Limb (tissue), 2 donors: ENCODE data around the gene CD83.
A peak's percentile ranks its signal among the peaks of the same experiment; 100 is the strongest.
"Not testable (repeated sequence)": the region's sequence is repeated elsewhere in the genome, so short reads cannot be mapped to it uniquely, and the experiment has no call there.

Source experiments
- DNase-seq, 2 donors: peaks; one replicate each; pipeline ENCODE4 v3.0.0-alpha.2; 2016; ENCODE audit errors: extremely low spot score in 2 of 2

CD83 gene, protein sequence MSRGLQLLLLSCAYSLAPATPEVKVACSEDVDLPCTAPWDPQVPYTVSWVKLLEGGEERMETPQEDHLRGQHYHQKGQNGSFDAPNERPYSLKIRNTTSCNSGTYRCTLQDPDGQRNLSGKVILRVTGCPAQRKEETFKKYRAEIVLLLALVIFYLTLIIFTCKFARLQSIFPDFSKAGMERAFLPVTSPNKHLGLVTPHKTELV

DNA sequence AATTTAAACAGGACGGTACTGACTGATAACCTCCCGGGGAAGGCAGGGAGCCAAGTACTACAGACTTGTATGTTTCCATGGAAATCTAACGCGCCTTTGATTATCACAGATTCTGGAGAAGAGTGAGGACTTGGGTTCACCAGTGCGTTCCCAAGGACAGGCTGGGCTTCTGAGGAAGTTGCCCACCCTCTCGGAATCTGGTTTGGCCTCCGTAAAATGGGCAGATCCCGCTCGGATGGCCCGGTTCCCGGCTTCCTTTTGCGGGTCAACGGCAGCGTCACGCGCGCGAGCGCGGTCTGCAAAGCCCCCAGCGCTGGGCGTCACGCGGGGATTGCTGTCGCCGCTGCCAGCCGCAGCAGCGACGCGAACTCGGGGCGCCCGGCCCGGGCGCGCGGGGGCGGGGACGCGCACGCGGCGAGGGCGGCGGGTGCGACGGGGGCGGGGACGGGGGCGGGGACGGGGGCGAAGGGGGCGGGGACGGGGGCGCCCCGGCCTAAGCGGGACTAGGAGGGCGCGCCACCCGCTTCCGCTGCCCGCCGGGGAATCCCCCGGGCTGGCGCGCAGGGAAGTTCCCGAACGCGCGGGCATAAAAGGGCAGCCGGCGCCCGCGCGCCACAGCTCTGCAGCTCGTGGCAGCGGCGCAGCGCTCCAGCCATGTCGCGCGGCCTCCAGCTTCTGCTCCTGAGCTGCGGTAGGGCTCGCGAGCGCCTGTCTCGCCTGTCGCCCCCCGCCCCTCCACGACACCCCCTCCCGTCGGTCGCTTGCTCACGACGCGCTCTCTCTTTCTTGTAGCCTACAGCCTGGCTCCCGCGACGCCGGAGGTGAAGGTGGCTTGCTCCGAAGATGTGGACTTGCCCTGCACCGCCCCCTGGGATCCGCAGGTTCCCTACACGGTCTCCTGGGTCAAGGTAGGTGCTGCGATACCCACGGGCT, at the start of gene CD83:
CD83 (plus strand) TSS at position 615 of the 933 bp plus-strand sequence; CDS start at position 655, 40 bp downstream.
- peak in 1 of 2 donors; percentile 79 for DNase-seq

DNA sequence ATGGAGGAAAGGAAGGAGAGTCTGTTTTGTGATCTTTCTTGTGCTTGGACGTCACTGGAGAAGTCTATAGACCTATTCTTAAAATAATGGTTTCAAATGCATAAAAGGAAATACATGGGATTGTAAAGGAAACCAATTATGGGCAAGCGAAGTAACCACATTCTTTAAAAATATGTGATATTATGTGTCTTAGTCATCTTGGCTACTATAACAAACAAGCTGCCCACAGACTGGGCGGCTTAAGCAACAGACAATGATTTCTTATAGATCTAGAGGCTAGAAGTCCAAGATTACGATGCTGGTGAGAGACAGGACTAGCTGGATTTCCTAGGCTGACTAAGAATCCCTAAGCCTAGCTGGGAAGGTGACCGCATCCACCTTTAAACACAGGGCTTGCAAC, 49.4 kb upstream of the CD83 start:
- DNase-seq: no peak

DNA sequence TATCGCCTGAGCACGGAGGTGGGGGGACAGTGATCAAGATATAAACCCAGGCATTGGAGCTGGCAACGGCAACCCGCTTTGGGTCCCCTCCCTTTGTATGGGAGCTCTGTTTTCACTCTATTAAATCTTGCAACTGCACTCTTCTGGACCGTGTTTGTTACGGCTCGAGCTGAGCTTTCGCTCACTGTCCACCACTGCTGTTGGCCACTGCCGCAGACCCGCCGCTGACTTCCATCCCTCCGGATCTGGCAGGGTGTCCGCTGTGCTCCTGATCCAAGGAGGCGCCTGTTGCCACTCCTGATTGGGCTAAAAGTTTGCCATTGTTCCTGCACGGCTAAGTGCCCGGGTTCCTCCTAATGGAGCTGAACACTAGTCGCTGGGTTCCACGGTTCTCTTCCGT, 48.9 kb upstream of the CD83 start:
- DNase-seq: no peak

DNA sequence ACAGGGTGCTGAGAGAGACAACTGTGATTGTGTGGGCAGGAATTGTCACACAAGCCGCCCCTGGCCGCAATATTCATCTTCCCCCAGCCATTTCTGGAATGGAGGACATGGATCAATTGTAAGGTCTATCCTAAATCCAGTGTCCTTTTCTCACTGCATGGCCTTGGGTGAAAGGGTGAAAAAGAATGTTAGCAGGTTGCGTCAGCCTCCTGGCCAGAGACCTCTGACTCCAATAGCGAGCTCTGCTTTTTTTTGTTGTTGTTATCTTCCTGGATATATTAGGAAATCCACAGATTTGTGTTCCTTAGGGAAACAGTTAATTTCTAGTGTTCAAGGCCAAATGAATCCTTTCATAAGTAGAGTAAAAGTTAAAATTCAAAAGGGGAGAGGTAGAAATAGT, 47.1 kb upstream of the CD83 start:
- no peak for DNase-seq

DNA sequence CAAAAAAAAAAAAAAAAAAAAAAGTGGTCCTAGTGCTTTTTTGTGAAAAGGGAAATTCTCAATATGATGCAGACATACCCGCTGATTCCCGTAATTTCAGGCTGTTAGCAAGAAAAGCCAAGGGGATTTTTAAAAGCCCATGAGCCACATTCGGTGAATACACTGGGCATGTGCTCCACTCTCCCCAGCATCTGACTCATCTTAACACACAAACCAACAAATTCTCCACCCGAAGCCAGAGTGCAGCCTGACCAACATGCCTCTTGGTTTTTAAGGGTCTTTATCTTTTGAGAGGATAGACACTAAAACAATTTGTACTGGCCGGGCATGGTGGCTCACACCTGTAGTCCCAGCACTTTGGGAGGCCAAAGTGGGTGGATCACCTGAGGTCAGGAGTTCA, 45.5 kb upstream of the CD83 start:
- DNase-seq: no peak

DNA sequence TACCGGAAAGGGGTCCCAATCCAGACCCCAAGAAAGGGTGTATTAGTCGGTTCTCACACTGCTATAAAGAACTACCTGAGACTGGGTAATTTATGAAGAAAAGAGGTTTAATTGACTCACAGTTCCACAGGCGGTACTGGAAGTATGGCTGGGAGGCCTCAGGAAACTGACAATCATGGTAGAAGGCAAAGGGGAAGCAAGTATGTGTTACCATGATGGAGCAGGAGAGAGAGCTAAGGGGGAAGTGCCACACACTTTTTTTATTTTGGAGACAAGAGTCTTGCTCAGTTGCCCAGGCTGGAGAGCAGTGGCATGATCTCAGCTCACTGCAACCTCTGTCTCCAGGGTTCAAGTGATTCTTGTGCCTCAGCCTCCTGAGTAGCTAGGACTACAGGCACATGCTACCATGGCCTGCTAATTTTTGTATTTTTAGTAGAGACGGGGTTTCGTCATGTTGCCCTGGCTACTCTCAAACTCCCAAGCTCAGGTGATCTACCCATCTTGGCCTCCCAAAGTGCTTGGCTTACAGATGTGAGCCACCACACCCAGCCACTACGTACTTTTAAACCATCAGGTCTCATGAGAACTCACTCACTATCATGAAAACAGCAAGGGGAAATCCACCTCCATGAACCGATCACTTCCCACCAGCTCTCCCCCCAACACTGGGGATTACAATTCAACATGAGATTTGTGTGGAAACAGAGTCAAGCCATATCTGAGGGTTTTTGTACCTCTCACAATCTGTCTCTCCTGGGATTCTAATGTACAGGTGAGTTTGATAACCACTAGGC, 43.8 kb upstream of the CD83 start:
- not testable (repeated sequence) for DNase-seq

DNA sequence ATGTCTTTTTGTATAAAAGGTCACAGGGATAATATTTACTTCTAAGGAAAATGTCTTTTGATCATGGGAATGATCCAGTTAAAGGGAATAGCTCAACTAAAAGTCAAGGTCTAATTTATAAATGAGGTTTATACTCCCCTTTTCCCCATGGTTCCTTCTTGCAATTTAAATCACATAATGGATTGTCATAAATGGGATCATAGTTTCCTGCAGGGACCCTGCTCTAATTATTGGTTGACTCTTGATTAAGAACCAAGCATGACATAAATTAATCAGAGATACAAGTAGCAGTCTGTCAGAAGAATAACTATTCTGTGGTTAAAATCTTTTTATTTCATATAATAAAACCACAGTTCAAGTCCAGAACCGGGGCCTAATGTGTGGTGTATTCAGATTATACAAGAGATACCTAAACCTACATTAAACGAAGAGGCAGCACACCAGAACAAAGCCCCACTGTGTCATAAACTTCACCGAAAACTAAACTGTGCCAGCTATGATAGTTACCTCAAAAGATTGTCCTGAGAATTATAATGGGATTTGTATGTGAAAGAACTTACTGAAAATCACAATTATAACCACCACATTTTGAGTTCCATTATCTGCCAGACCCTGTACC, 43.0 kb upstream of the CD83 start:
- DNase-seq: no peak

DNA sequence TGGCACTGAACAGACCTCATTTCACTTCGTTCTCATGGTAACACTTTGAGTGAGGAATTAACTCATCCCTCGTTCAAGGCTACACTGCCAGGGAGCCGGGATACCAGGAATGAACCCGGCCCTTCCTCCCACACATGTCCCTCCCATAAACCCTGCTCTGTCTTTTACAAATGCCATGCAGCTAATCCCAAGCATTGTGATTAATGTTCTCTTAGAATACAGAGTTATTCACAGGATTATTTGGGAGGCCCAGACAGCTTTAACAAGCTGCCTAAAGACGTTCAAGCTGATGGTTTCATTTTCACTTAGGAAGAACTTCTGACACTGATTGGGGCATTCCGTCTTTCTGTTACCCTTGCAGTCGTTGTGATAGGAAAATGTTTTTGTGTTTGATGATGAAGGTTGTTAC, 42.5 kb upstream of the CD83 start:
- DNase-seq: no peak

DNA sequence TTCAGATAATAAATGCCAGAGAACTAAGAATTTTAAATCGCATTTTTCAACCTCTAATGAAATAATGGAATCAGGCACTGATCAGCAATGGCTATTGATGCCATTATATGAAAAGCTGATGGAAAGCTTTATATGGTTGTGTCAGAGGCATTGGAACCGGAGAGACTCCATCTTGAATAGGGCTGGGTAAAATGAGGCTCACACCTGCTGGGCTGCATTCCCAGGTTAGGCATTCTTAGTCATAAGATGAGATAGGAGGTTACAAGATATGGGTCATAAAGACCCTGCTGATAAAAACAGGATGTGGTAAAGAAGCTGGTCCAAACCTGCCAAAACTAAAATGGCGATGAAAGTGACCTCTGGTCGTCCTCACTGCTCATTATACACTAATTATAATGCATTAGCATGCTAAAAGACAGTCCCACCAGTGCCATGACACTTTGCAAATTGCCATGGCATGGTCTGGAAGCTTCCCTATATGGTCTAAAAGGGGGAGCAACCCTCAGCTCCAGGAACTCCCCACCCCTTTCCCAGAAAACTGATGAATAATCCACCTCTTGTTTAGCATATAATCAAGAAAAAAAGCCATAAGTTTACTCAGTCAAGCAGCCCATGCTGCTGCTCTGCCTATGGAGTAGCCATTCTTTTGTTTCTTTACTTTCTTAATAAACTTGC, 40.2 kb upstream of the CD83 start:
- no peak for DNase-seq

DNA sequence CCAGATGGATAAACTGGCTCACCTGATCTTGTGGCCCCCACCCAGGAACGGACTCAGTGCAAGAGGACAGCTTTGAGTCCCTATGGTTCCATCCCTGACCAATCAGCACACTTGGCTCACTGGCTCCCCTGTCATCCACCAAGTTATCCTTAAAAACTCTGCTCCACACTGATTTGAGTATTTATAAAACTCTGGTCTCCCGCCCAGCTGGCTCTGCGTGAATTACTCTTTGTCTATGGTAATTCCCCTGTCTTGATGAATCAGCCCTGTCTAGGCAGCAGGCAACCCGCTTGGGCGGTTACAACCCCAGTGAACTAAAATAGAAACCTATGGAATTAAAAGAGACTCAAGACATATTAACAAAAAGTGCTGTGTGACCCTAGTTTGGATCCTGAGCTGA, 38.1 kb upstream of the CD83 start:
- peak in 1 of 2 donors; percentile 20 for DNase-seq

DNA sequence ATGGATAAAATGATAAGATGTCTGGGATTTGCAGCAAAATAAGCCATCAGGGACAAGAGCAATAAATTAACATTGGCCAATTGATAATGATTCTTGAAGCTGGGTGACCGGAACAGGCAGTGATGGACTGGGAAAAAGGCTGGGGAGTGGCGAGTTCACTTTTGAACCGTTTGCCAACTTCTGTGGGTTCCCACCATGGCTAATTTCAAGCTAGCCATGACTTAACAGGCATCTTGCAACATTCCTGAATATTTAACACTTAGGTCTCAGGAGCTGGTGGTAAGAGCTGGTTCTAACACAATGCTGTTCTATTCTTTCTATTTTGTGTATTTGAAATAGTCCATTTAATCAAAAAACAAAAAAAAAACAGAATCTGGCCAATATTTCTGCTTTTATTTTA, 37.6 kb upstream of the CD83 start:
- no peak for DNase-seq

DNA sequence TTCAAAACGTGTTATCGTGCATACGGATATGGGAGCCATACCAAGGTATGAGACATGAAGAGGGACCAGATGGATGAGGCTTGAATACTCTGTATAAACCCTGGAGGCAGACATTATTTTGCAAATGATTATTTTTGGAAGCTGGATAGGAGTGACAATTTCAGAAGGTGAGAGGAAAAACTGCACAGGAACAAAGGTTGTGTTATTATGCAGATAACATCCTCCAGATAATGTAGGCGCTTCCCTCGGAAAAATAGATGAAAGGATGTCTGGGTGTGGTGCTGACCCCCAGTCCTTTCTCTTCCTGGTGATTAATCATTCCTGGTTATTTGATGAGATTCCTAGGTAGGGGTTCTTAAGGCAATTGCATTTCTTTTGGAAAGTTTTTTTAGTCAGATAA, 36.4 kb upstream of the CD83 start:
- DNase-seq: no peak

DNA sequence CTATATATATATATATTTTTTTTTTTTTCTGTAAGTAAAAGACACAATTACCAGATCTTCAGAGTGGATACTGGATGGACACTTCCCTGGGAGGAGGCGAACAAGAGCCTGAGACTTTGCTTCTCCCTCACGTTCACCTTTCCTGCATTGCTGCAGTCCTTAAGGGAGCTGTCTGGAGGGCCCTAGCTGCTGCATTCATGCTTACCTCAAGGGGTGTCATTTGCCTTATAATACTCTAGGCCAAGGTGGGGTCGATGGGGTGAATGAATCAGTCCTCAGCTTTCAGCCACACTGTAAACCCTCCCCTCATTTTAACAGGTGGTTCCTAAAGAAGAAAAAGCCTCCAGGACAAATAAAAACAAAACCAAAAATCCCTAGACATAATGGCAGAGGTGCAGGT, 34.8 kb upstream of the CD83 start:
- DNase-seq: no peak

DNA sequence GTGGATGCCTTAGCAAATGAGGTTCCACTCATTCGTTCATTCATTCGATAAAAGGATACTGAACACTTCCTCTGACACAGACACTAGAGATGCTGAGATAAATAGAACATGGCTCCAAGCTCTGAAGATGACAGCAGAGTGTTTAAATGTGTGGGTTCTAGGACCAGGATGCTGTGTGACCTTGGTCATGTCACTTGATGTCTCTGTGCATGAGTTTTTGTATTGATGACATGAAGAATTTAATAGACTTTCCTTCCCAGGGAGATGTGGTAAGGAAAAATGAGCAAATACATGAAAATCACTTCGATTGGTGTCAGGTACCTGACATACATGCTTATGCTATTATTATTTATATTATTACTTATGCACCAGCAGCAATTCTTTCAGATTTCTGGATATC, 34.3 kb upstream of the CD83 start:
- no peak for DNase-seq

DNA sequence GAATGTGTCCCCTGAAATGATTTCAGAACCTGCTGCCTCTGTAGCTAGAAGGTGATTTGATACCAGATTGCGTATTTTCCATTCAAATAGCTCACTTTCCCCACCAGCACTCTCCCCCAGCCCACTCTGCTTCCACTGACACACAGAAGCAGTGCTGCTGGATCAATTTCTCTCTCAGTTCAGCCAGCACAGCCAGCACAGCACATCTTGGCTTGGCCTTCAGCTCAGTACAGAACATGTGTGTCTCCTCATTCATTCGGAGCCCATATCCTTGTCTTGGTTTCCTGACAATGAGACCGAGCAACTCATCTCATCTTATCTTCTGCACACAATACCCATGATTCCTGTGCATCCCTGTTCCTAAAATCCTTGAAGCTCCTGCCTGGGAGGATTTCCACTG, 33.8 kb upstream of the CD83 start:
- DNase-seq: no peak

DNA sequence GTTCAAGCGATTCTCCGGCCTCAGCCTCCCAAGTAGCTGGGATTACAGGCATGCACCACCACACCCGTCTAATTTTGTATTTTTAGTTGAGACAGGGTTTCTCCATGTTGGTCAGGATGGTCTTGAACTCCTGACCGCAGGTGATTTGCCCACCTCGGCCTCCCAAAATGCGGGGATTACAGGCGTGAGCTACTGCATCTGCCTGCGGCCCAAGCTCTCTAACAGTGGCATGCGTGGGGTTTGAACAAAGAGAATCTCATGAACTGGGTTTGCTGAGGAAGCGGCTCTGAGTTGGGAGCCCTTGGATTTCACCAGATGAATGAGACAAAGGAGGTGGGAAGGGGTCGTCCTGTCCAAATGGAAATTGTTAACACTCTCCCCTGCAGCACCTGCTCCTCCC, 33.2 kb upstream of the CD83 start:
- DNase-seq: no peak

DNA sequence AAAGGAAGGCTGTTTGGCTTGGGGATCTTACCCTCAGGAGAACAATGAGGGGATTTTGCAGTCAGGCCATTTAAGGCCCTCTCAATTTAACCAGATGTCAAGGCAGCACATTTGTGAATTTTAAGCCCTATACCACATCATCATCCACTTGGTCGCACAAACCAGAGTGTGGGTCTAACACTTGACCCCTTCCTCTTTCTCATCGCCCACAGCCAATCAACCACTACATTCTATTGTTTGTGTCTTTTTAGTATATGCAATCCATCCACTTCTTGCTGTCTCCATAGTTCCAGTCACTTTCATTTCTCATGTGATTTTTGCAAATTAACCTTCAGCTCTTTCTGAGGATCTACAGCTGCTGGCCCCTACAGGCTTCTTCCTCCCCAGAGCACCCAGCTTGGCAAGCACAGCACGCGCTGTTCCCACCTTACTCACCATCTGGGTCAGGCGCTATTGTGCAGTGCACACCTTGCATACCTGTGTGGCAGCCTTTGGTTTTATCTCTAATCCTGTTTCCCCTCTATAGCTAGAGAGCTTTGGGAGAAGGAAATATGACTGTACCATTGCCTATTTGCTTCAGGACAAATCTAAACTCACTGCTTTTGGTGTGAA, 32.3 kb upstream of the CD83 start:
- no peak for DNase-seq

DNA sequence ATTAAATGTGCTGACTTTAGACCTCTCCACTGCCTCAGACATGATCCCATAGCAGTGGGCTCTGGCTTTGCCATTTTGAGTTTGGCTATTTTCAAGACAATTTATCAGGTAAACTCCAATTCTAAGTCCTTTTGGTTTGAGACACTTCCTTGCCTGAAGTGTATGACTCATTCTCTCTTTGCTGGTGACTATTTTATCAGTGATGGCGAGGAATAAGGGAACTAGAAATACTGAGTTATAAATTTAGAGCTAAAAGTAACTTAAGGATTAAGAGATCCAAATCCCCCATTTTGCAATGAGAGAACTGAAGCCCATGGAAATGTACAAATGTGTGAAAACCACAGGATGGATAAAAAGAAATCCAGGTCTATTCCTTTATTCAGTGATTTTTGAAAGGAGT, 30.9 kb upstream of the CD83 start:
- DNase-seq: no peak

DNA sequence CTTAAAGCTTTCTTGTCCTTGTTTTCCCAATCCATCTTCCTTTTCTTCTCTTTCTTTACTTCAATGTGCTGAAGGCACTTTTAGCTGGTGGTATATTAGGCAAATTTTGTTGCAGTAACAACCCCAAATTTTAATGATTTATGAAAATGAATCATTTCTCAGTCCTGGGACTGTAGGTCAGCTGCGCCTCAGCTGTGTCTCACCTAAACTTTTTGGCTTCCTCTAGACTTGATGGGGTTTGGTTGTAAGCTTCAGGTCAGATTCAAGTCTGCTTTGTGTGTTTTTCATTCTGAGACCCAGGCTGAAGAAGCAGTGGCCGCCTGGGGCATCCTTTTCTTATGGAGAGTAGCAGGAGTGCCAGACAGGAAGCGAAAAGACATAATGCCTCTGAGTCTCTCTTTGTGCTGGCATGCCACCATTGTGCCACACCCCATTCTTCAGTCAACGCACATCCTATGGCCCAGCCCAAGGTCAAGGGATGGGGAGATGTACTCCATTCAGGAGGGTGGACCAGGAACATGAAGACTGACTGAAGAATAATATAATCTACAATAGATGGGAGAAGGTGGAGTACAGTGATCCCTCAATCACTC, 28.9 kb upstream of the CD83 start:
- no peak for DNase-seq

DNA sequence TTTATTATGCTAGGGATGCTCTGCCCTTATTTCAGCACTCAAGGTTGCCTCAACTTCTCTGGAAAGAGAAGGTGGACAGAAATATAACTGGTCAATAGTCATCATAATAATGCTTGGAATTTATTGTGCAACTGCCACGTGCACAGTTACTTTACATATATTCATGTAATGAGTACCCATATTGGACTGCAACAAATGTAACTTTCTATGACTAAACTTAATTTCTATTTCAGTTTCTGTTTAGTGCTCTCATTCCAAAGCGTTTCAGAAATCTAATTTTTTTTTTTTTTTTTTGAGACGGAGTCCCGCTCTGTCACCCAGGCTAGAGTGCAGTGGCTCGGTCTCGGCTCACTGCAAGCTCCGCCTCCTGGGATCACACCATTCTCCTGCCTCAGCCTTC, 28.3 kb upstream of the CD83 start:
- no peak for DNase-seq
